Muscle layer of duodenum (tissue), 2 donors: Measurements from ENCODE around the gene GRIA2.
"Not testable (repeated sequence)": the region's sequence is repeated elsewhere in the genome, so short reads cannot be mapped to it uniquely, and the experiment has no call there.

Experiments used
- H3K27ac ChIP-seq: one replicate; pipeline ENCODE4 v1.7.0; 2013; ENCODE audit warnings: mild to moderate bottlenecking, low read length
- H3K27me3 ChIP-seq: one replicate; pipeline ENCODE4 v1.7.0; 2013; ENCODE audit warnings: low read depth, mild to moderate bottlenecking, control low read depth, low read length
- H3K36me3 ChIP-seq, 2 donors: one replicate each; pipeline ENCODE4 v1.7.0; 2013; ENCODE audit warnings: low read length in 2 of 2, control low read depth in 1 of 2, mild to moderate bottlenecking in 1 of 2; ENCODE audit not compliant: insufficient read depth in 2 of 2, control insufficient read depth in 1 of 2
- H3K4me1 ChIP-seq, 2 donors: one replicate each; pipeline ENCODE4 v1.7.0; 2013; ENCODE audit warnings: low read length in 2 of 2, mild to moderate bottlenecking in 2 of 2, control low read depth in 1 of 2, moderate library complexity in 1 of 2; ENCODE audit not compliant: insufficient read depth in 2 of 2, control insufficient read depth in 1 of 2
- H3K4me3 ChIP-seq, 2 donors: one replicate each; pipeline ENCODE4 v1.7.0; 2013; ENCODE audit warnings: low read length in 2 of 2, low read depth in 1 of 2, mild to moderate bottlenecking in 1 of 2
- H3K9me3 ChIP-seq, 2 donors: one replicate each; pipeline ENCODE4 v1.7.0; 2013; ENCODE audit warnings: low read length in 2 of 2, control low read depth in 1 of 2, mild to moderate bottlenecking in 1 of 2; ENCODE audit not compliant: control insufficient read depth in 1 of 2
- donor health status: healthy.

The GRIA2 gene

DNA sequence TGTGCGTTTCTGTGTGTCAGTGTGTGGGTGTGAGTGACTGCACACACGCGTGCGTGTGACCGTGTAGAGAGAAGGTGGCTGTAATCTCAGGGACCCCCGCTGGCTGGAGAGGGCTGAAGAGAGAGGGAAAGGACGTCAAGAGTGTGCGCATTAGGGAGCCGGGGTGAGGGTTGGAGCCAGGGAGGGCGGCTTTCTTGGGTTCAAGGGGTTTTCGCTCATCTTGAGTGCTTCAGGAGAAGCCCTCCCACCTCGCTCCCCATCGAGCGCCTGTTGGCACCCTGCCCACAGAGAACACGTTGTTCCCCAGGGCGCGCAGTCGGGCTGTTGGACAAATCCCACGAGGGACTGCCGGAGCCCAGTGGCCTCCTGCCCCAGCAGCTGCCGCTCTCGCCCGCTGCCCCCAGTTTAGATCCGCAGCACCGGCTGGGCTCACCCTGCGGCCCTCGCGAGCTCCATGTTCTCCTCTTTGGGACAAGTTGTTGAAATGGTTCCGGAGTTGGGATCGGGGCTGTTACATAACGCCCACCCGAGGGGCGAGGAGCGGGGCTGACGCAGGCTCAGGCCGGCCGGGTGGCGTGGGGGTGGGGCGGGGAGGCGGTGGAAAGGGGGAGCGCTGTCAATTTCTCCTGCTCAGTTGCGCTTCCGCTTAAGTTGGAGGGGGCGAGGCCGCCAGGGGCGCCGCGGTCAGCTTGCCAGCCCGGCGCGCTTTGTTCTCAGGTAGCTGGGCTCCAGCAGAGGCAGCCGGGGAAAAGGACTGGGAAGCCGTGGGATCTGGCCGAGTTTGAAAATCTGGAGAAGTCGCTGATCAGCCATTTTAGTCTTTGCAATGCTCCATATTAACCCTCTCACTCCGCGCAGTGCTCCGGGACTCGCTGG is 1.6 kb downstream of the GRIA2 start:
- peak overlapping the region; percentile 23 to 64 for H3K4me3 ChIP-seq
- H3K4me1 ChIP-seq, result peaks cover 0 to 29% of the 10 kb centered on the region in 2 donors
- H3K9me3 ChIP-seq, result no peaks in the 10 kb centered on the region
- no peak overlapping the region for H3K27ac ChIP-seq
- no peaks in the 10 kb centered on the region for H3K36me3 ChIP-seq
- H3K27me3 ChIP-seq, result peaks cover 30% of the 10 kb centered on the region

DNA sequence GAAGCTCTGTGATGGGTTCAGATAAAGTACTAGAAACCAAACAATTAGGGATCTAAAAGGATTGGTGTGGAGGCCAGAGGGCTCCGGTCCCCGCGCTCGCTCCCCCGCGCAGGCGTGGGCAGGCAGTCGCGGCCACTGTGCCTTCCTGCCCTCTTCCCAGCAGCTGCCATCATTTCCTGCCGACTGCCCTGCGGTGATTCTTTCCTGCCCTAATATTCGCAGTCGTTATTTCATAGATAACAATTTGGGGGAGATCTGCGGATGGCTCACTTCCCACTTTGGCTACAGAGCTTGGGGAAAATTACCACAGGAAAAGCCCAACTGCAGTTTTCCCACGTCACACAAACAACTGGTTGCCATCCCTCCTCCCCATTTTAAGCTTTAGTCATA is 2.2 kb downstream of the GRIA2 start:
- Histone ChIP-seq H3K36me3 (no peaks in the 10 kb centered on the region), H3K4me3 (peak overlapping the region; percentile 23 to 64), H3K9me3 (no peaks in the 10 kb centered on the region), H3K27me3 (peaks cover 30% of the 10 kb centered on the region), H3K27ac (no peak overlapping the region), H3K4me1 (peaks cover 0 to 29% of the 10 kb centered on the region in 2 donors)

DNA sequence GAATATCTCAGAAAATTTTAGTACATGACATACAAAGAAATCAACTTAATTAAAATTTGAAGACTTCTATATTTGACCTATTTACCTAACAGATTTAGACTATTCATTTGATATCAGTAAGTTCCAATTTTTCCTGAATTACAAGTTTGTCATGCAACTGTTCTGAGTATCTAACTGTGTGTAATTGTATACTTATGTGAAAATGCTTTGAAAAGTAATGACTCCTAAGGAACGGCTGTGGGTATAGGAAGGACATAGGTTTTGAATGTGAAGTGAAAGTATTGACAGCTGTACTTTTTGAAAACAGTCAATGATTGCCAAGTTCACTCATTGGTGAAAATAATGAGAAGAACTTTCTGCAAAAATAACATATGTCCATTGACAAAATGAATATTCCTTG is 2.9 kb downstream of the GRIA2 start:
- Histone ChIP-seq H3K27ac (no peak overlapping the region), H3K4me1 (peaks cover 0 to 29% of the 10 kb centered on the region in 2 donors), H3K4me3 (no peak overlapping the region), H3K36me3 (no peaks in the 10 kb centered on the region), H3K27me3 (peaks cover 30% of the 10 kb centered on the region), H3K9me3 (no peaks in the 10 kb centered on the region)

DNA sequence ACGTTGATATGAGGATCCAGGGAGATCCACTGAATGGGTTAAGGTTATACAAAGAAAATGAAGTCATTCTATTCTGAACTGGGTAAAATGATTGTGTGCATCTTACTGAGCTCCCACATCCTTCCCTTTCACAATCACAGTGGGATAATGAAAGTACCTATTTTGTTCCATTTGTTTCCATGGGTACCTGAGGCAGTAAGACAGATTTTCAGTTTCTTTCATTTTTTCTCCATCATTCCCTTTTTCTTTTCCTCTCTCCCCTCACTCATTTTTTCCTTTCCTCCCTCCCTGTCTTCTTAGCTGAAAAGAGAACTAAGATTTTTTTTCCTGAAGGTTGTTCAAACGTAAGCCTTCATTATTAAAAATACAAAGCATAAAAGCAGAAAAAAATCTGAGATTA is 4.6 kb downstream of the GRIA2 start:
- no peak overlapping the region for H3K4me3 ChIP-seq
- no peaks in the 10 kb centered on the region for H3K36me3 ChIP-seq
- no peak overlapping the region for H3K27ac ChIP-seq
- H3K4me1 ChIP-seq, result peaks cover 0 to 27% of the 10 kb centered on the region in 2 donors
- no peaks in the 10 kb centered on the region for H3K9me3 ChIP-seq
- H3K27me3 ChIP-seq, result peaks cover 23% of the 10 kb centered on the region

DNA sequence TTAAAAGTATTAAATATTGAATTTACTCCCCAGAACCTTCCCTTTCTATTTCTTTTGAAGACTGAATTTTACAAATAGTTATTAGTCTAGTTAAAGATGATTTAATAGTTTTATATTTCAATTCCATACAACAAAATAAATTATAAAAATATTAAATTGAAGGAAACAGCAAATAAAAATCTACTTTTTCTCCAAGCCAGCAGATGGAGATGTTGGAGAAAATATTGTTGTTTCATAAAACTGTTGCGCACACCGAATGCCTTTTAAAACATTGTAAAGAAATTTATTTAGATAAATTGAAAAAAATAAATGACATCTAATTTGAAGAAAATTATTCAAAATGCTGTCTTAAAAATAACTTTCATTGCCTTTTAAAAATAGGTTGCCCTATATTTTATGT is 5.5 kb downstream of the GRIA2 start:
- Histone ChIP-seq H3K4me1 (peaks cover 0 to 18% of the 10 kb centered on the region in 2 donors), H3K27ac (no peak overlapping the region), H3K4me3 (no peak overlapping the region), H3K27me3 (peaks cover 18% of the 10 kb centered on the region), H3K9me3 (no peaks in the 10 kb centered on the region), H3K36me3 (no peaks in the 10 kb centered on the region)

DNA sequence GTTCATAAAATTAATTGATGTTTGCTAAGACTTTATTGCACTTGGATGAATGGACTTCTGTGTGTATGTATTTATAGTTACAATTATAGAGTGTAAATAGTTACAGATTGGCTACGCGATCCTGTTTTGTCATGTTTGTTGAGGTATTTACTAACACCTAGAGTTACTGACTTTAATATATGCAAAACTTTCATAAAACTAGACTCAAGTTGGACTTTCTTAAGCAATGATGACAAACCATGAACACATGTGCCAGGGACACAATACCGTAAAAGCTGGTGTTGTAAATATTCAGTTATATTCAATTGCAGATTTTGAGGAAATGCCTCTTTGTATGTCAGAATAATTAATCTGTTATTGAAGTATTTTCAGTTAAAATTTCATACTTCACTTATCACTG is 6.1 kb downstream of the GRIA2 start:
- H3K4me1 ChIP-seq, result peaks cover 0 to 13% of the 10 kb centered on the region in 2 donors
- no peak overlapping the region for H3K27ac ChIP-seq
- peaks cover 15% of the 10 kb centered on the region for H3K27me3 ChIP-seq
- no peaks in the 10 kb centered on the region for H3K36me3 ChIP-seq
- H3K9me3 ChIP-seq, result no peaks in the 10 kb centered on the region
- no peak overlapping the region for H3K4me3 ChIP-seq

DNA sequence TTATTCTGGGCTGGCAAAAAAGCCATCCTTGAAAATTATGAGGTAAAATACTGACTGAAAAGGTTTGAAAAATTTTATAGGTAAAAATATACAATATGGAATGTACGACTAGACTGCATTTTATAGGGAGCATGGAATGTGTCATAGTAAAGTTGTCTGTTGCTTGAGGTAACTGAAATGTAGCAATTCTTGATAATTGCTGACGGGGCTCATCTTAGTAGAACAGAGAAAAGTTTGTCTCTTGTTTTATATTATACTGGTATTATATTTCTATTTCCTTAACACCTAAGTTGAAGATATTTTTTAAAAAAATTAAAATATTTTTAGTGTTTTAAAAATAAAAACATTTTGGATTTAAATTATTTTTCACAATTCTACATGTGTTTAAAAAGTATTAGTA is 11.0 kb downstream of the GRIA2 start:
- Histone ChIP-seq H3K27me3 (no peaks in the 10 kb centered on the region), H3K4me1 (no peaks in the 10 kb centered on the region), H3K36me3 (no peaks in the 10 kb centered on the region), H3K9me3 (no peaks in the 10 kb centered on the region), H3K27ac (no peak overlapping the region), H3K4me3 (no peak overlapping the region)

DNA sequence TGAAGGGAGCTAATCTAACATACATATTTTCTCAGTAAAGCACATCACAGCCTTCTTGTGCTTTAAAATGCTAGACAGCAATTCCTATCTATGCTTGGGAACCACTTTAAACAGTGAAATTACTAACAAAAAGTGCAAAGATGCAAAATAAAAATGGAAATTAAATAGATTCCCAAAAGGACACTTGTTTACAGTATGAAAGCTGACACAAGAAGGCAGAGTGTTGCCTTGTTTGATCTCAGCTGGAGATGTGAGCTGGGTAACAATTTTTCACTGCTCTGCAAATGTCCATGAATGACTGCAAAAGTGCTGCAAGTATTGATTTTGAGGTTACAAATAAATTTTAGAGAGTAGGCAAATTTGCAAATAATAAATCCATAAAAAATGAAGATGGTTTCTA is 22.3 kb downstream of the GRIA2 start:
- no peak overlapping the region for H3K4me3 ChIP-seq
- H3K27ac ChIP-seq, result no peak overlapping the region

DNA sequence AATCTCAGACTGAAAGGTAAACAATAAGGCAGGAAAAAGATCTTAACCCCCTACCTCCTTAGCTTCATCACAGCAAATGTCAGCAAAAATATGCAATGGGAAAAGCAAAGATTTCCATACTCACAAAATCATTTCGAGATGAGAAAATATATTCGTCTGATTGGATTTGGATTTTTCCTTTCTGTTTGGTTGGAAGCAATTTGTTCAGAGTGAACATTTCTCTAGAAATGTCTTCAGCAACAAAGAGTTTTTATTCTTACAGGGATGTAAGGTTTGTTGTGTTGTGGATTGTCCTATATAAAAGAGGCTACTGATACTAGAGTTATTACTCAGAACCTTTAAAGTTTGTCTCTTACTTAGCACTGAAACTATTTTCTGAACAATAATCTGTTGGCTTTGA is 23.8 kb downstream of the GRIA2 start:
- Histone ChIP-seq H3K27me3 (no peaks in the 10 kb centered on the region), H3K4me1 (no peaks in the 10 kb centered on the region), H3K27ac (no peak overlapping the region), H3K9me3 (no peaks in the 10 kb centered on the region), H3K4me3 (no peak overlapping the region), H3K36me3 (no peaks in the 10 kb centered on the region)

More for the DNA sequence above, 22.3 kb downstream of the GRIA2 start:
- Histone ChIP-seq H3K36me3 (no peaks in the 10 kb centered on the region), H3K9me3 (no peaks in the 10 kb centered on the region), H3K4me1 (no peaks in the 10 kb centered on the region), H3K27me3 (no peaks in the 10 kb centered on the region)

DNA sequence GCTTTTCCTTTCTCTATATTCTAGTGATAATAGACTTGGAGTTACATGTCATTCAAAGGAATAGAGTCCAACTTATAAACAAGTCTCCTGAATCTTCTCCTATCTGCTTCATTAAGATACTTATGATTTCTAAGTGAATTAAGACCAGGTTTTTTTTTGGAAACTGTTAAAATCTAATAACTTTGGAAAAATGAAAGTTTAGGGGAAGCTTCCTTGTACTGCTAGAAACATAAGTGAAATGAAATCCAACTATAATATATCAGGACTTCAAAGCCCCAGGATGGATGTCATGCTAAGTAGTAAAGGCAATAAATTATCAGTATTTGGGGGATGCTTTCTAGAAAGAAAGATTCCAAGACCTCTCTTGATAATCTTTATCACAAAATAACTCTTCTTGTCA is 24.8 kb downstream of the GRIA2 start:
- Histone ChIP-seq H3K4me3 (no peak overlapping the region), H3K36me3 (no peaks in the 10 kb centered on the region), H3K27me3 (no peaks in the 10 kb centered on the region), H3K27ac (no peak overlapping the region), H3K9me3 (no peaks in the 10 kb centered on the region), H3K4me1 (no peaks in the 10 kb centered on the region)

DNA sequence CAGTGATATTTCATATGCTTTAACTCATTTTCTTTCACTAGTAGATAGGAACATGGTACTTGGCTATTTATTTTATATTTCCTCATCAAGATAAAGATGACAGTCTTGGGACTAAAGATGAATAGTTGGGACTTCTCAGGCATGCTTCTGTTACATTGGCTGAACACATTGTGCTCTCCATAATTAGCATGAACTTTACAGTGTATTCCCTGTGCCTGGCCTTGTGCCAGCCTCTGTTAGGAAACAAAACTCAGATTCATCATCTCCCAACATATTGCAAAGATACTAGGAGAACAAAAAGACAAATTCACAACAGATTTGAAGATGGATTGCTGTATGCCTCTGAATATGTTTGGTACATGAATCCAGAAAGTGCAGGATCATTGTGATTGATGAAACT is 26.4 kb downstream of the GRIA2 start:
- Histone ChIP-seq H3K27ac (no peak overlapping the region), H3K9me3 (no peaks in the 10 kb centered on the region), H3K4me1 (no peaks in the 10 kb centered on the region), H3K27me3 (no peaks in the 10 kb centered on the region), H3K4me3 (no peak overlapping the region), H3K36me3 (no peaks in the 10 kb centered on the region)

DNA sequence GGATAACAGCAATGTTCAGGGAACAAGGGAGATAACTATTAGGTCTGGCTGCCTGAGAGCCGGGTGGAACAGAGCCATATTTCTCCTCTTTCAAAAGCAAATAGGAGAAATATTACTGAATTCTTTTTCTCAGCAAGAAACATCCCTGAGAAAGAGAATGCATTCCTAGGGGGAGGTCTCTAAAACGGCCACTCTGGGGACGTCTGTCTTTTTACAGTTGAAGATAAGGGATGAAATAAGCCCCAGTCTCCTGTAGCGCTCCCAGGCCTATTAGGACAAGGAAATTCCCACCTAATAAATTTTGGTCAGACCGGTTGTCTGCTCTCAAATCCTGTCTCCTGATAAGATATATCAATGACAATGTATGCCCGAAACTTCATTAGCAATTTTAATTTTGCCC is 37.6 kb downstream of the GRIA2 start:
- H3K4me3 ChIP-seq, H3K36me3 ChIP-seq, H3K27ac ChIP-seq, H3K4me1 ChIP-seq, H3K27me3 ChIP-seq: not testable (repeated sequence)
- H3K9me3 ChIP-seq, result peaks cover 0 to 11% of the 10 kb centered on the region in 2 donors
